ENCODE data around the gene ATP11A.

Gene ATP11A

GRCh38 chr13:112742583-112742982 lies 52.7 kb downstream of the ATP11A start:
- Histone ChIP-seq H3K4me1 (ENCODE audit: control insufficient read depth, insufficient read depth, low read length, poor library complexity, severe bottlenecking) (no peaks in the 10 kb centered on the region), H3K27me3 (replicated peaks; ENCODE audit: control insufficient read depth, insufficient read depth, low read length, poor library complexity, severe bottlenecking) (no peaks in the 10 kb centered on the region), H3K4me3 (ENCODE audit: insufficient read depth, low read depth, low read length, poor library complexity, severe bottlenecking) (no peak overlapping the region), H3K9me3 (ENCODE audit: control insufficient read depth, low read length) (no peaks in the 10 kb centered on the region), H3K27ac (ENCODE audit: insufficient read depth, low read length, poor library complexity, severe bottlenecking) (no peak overlapping the region), H3K36me3 (ENCODE audit: control insufficient read depth, insufficient read depth, low read length) (no peaks in the 10 kb centered on the region)
- no peak for DNase-seq

GRCh38 chr13:112743451-112744167 lies 53.8 kb downstream of the ATP11A start:
- H3K36me3 ChIP-seq (ENCODE audit: control insufficient read depth, insufficient read depth, low read length): no peaks in the 10 kb centered on the region
- H3K27ac ChIP-seq (ENCODE audit: insufficient read depth, low read length, poor library complexity, severe bottlenecking): no peak overlapping the region
- H3K4me1 ChIP-seq (ENCODE audit: control insufficient read depth, insufficient read depth, low read length, poor library complexity, severe bottlenecking): no peaks in the 10 kb centered on the region
- no peaks in the 10 kb centered on the region for H3K9me3 ChIP-seq (ENCODE audit: control insufficient read depth, low read length)
- no peaks in the 10 kb centered on the region for H3K27me3 ChIP-seq (replicated peaks; ENCODE audit: control insufficient read depth, insufficient read depth, low read length, poor library complexity, severe bottlenecking)
- no peak for DNase-seq
- no peak overlapping the region for H3K4me3 ChIP-seq (ENCODE audit: insufficient read depth, low read depth, low read length, poor library complexity, severe bottlenecking)

GRCh38 chr13:112744168-112745021 lies 54.6 kb downstream of the ATP11A start:
- no peaks in the 10 kb centered on the region for H3K27me3 ChIP-seq (replicated peaks; ENCODE audit: control insufficient read depth, insufficient read depth, low read length, poor library complexity, severe bottlenecking)
- H3K27ac ChIP-seq (ENCODE audit: insufficient read depth, low read length, poor library complexity, severe bottlenecking): no peak overlapping the region
- H3K4me3 ChIP-seq (ENCODE audit: insufficient read depth, low read depth, low read length, poor library complexity, severe bottlenecking): no peak overlapping the region
- H3K36me3 ChIP-seq (ENCODE audit: control insufficient read depth, insufficient read depth, low read length): no peaks in the 10 kb centered on the region
- no peaks in the 10 kb centered on the region for H3K9me3 ChIP-seq (ENCODE audit: control insufficient read depth, low read length)
- no peak for DNase-seq
- no peaks in the 10 kb centered on the region for H3K4me1 ChIP-seq (ENCODE audit: control insufficient read depth, insufficient read depth, low read length, poor library complexity, severe bottlenecking)

GRCh38 chr13:112746044-112746443 lies 56.2 kb downstream of the ATP11A start:
- Histone ChIP-seq H3K9me3 (ENCODE audit: control insufficient read depth, low read length) (no peaks in the 10 kb centered on the region), H3K4me3 (ENCODE audit: insufficient read depth, low read depth, low read length, poor library complexity, severe bottlenecking) (no peak overlapping the region), H3K36me3 (ENCODE audit: control insufficient read depth, insufficient read depth, low read length) (no peaks in the 10 kb centered on the region), H3K27me3 (replicated peaks; ENCODE audit: control insufficient read depth, insufficient read depth, low read length, poor library complexity, severe bottlenecking) (no peaks in the 10 kb centered on the region), H3K4me1 (ENCODE audit: control insufficient read depth, insufficient read depth, low read length, poor library complexity, severe bottlenecking) (no peaks in the 10 kb centered on the region), H3K27ac (ENCODE audit: insufficient read depth, low read length, poor library complexity, severe bottlenecking) (no peak overlapping the region)
- DNase-seq: no peak

GRCh38 chr13:112747256-112747655 lies 57.4 kb downstream of the ATP11A start:
- H3K27me3 ChIP-seq (replicated peaks; ENCODE audit: control insufficient read depth, insufficient read depth, low read length, poor library complexity, severe bottlenecking): no peaks in the 10 kb centered on the region
- DNase-seq: no peak
- H3K27ac ChIP-seq (ENCODE audit: insufficient read depth, low read length, poor library complexity, severe bottlenecking): no peak overlapping the region
- H3K4me1 ChIP-seq (ENCODE audit: control insufficient read depth, insufficient read depth, low read length, poor library complexity, severe bottlenecking): no peaks in the 10 kb centered on the region
- no peak overlapping the region for H3K4me3 ChIP-seq (ENCODE audit: insufficient read depth, low read depth, low read length, poor library complexity, severe bottlenecking)
- no peaks in the 10 kb centered on the region for H3K9me3 ChIP-seq (ENCODE audit: control insufficient read depth, low read length)
- H3K36me3 ChIP-seq (ENCODE audit: control insufficient read depth, insufficient read depth, low read length): no peaks in the 10 kb centered on the region

- Histone ChIP-seq H3K27ac (ENCODE audit: insufficient read depth, low read length, poor library complexity, severe bottlenecking) (no peak overlapping the region), H3K27me3 (replicated peaks; ENCODE audit: control insufficient read depth, insufficient read depth, low read length, poor library complexity, severe bottlenecking) (no peaks in the 10 kb centered on the region), H3K9me3 (ENCODE audit: control insufficient read depth, low read length) (no peaks in the 10 kb centered on the region), H3K4me3 (ENCODE audit: insufficient read depth, low read depth, low read length, poor library complexity, severe bottlenecking) (no peak overlapping the region), H3K4me1 (ENCODE audit: control insufficient read depth, insufficient read depth, low read length, poor library complexity, severe bottlenecking) (peaks cover 10% of the 10 kb centered on the region), H3K36me3 (ENCODE audit: control insufficient read depth, insufficient read depth, low read length) (no peaks in the 10 kb centered on the region)
- no peak for DNase-seq
Observed at GRCh38 chr13:112748947-112749735, 59.3 kb downstream of the ATP11A start.

- DNase-seq: no peak
- H3K4me3 ChIP-seq (ENCODE audit: insufficient read depth, low read depth, low read length, poor library complexity, severe bottlenecking): no peak overlapping the region
- H3K9me3 ChIP-seq (ENCODE audit: control insufficient read depth, low read length): no peaks in the 10 kb centered on the region
- no peaks in the 10 kb centered on the region for H3K36me3 ChIP-seq (ENCODE audit: control insufficient read depth, insufficient read depth, low read length)
- H3K4me1 ChIP-seq (ENCODE audit: control insufficient read depth, insufficient read depth, low read length, poor library complexity, severe bottlenecking): peaks cover 10% of the 10 kb centered on the region
- no peaks in the 10 kb centered on the region for H3K27me3 ChIP-seq (replicated peaks; ENCODE audit: control insufficient read depth, insufficient read depth, low read length, poor library complexity, severe bottlenecking)
- no peak overlapping the region for H3K27ac ChIP-seq (ENCODE audit: insufficient read depth, low read length, poor library complexity, severe bottlenecking)
Observed at GRCh38 chr13:112750570-112750969, 60.7 kb downstream of the ATP11A start.

GRCh38 chr13:112751617-112752016 lies 61.8 kb downstream of the ATP11A start:
- H3K9me3 ChIP-seq (ENCODE audit: control insufficient read depth, low read length): no peaks in the 10 kb centered on the region
- no peak overlapping the region for H3K4me3 ChIP-seq (ENCODE audit: insufficient read depth, low read depth, low read length, poor library complexity, severe bottlenecking)
- H3K27ac ChIP-seq (ENCODE audit: insufficient read depth, low read length, poor library complexity, severe bottlenecking): no peak overlapping the region
- peaks cover 10% of the 10 kb centered on the region for H3K4me1 ChIP-seq (ENCODE audit: control insufficient read depth, insufficient read depth, low read length, poor library complexity, severe bottlenecking)
- H3K27me3 ChIP-seq (replicated peaks; ENCODE audit: control insufficient read depth, insufficient read depth, low read length, poor library complexity, severe bottlenecking): no peaks in the 10 kb centered on the region
- H3K36me3 ChIP-seq (ENCODE audit: control insufficient read depth, insufficient read depth, low read length): no peaks in the 10 kb centered on the region
- no peak for DNase-seq

GRCh38 chr13:112752211-112752610 lies 62.4 kb downstream of the ATP11A start:
- H3K27me3 ChIP-seq (replicated peaks; ENCODE audit: control insufficient read depth, insufficient read depth, low read length, poor library complexity, severe bottlenecking): no peaks in the 10 kb centered on the region
- H3K4me3 ChIP-seq (ENCODE audit: insufficient read depth, low read depth, low read length, poor library complexity, severe bottlenecking): no peak overlapping the region
- DNase-seq: no peak

More at GRCh38 chr13:112752211-112752610, 62.4 kb downstream of the ATP11A start:
- peaks cover 10% of the 10 kb centered on the region for H3K4me1 ChIP-seq (ENCODE audit: control insufficient read depth, insufficient read depth, low read length, poor library complexity, severe bottlenecking)
- no peak overlapping the region for H3K27ac ChIP-seq (ENCODE audit: insufficient read depth, low read length, poor library complexity, severe bottlenecking)
- no peaks in the 10 kb centered on the region for H3K9me3 ChIP-seq (ENCODE audit: control insufficient read depth, low read length)
- no peaks in the 10 kb centered on the region for H3K36me3 ChIP-seq (ENCODE audit: control insufficient read depth, insufficient read depth, low read length)
